ENCODE data around the gene PAMR1.
"Not testable (repeated sequence)": the region's sequence is repeated elsewhere in the genome, so short reads cannot be mapped to it uniquely, and the experiment has no call there.

Gene PAMR1

DNA sequence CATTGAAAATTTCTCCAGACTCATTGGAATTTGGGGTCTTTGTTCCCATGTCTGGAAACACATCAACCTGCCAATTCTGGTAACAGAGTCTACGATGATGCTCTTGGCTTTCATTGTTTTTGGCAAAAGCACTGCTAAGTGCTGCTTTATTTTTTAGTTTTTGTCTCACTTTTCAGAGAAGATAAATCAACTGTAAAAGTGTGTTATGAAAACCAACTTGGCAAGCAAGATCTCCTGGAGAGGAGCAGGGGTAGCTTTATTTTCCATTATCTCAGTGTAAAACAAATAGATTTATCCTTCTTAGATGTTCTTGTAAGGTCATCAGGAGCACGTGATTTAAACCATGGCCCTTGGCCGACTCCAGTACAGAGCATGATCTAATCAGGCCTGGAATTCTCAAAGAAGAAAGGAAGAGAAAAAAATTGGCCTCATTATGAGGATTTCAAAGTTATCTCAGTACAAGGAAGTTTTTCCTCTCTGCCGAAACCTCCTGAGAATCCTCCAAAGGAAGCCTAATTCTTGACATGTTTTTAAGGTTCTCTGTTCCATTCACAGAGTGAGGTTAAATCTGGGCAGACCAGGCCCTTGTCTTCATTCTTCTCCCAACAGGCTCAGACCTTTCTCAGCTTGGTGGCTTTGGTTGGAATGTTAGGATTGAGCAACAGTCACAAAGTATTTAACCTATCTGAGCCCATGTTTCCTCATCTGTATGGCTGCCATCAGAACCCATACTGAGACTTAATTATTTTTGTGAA is 16.4 kb upstream of the PAMR1 start:
- DNase-seq: no peak

GRCh38 chr11:35540526-35540925 is 15.1 kb upstream of the PAMR1 start:
- no peak for DNase-seq

DNA sequence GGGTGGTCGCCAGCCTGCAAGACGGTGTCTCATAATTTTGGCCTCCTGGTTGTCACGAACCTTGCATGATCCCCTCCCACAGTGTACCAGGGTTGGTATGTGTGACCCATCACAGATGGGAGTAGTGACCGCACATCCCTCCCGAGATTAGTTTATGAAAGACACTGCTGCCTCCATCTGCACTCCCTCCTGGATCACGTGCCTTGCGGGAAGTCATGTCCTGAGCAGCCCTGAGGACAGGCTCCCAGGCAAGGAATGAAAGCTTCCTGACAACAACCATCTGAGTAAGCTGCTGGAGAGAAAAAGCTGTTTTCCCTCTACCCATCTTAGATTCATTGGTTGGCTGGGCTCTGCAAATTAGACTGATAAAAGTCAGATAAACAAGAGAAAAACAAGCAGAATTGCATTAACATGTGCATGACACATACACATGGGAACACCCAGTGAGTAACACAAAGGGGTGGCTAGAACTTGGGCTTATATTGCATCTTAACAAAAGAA is 14.4 kb upstream of the PAMR1 start:
- DNase-seq: no peak

DNA sequence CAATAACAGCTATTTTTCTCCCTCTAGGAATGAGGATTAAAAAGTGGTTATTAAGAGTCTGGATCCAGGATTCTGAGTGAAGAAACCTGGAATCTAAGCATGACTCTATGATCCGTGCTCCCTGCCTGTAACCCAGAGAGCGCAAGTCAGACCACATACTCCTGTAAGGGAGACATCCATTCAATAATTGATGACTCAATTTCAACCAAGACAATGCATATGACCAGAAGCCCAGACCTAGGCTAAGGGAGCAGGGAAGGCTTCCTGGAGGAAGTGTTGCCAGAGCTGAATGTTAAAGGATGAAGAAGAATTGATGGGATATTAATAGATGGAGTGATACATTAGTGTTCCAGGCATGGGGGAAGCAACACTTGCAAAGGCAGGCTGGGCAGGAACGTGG is 13.8 kb upstream of the PAMR1 start:
- DNase-seq: no peak

GRCh38 chr11:35536470-35536869 is 11.1 kb upstream of the PAMR1 start:
- DNase-seq: no peak

GRCh38 chr11:35531246-35531645 is 5.8 kb upstream of the PAMR1 start:
- DNase-seq: no peak

DNA sequence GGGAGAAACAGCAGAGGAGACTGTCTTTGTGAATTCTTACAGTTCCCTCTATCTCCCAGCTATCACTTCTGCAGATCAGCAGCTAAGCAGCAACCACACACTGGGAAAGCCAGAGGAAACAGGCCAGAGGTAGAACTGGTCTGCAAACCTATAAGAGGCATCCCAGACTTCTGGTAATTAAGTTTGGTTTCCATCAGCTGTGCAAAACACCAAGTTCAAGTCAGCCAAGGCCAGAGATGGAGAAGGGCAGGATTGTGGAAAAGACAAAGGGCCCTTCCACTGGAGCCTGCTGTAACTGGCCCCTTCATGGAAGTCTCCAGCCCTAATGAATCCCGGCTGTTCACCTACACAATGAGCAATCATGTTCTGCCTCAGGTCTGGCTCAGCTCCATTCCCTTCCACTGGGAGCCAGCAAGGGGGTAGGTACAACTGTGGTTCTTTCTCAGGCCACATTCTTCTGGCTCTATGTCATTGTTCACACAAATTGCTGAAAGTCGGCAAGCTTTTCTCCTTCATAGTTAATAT is 4.6 kb upstream of the PAMR1 start:
- DNase-seq: no peak

DNA sequence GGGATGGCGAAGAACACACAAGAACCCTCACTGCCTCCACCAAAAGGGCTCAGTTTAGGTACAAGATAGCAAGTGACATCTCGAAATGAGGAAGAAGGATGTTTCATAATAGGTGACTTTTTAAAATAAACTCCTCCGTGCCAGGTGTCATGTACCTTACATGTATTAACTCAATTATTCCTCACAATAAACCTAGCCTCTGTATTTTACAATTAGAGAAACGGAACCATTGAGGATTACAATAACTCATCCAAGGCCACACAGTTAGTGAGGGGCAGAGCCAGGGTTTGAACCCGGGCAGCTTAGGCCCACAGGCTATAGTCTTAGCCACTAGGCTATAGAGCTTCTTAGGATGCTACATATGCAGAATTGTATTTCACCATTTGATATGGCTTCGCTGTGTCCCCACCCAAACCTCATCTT is 965 bp upstream of the PAMR1 start:
- DNase-seq: no peak

DNA sequence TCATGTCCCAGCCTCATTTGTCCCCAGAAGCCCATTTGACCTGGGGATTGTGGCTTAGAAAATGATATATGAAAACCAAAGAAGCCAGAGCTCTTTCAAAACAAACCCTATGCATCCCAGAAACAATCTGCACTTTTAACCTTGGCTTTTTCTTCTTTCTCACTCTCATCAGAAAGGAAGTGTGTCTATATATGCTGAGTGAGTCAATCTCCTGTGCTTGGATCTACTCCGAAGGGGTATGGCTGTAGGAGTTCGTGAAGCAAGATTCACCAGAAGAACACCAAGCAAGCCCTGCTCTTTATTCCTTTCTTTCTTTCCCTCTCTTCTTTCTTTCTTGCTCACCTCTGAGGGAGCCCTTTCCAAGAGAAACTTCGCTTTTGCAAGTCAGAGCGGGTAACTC is 636 bp downstream of the PAMR1 start:
- no peak for DNase-seq

DNA sequence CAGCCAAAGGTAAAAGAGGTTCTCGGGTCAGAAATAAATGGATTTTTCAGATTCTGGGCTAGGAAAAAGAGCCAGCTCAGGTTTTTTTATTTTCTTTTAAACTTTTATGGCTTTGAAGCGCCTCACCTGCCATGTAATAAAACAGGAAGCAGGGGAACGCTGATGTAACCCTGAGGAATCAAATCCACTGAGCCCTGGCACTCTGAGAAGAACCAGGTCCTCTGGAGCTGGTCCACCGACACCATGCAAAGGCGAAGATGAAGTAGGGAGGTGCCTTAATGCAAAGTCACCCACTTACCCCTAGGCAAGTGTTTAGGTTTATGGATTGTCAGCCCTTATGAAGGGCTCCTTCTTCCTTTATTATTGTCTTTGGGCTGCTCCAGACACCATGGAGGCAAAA is 1.6 kb downstream of the PAMR1 start:
- no peak for DNase-seq

DNA sequence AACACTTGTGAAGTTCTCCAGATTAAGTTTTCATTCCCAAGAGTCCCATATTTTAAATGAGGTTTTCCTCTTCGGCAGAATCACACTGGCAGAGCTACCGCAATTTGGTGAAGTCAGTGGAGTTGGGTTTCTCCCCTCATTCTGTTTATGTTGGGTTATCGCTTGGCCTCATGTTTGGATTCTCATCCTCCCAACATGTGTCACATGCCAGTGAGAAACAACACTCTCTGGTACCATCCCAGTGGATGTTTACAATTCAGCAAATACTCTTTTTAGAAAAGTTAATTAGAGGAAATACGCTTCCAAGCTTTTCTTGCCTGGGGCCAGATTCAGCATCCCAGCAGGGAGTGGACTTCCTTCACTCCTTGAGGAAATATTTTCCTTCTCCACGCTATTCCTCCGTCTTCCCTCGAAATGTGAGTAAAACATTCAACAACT is 2.1 kb downstream of the PAMR1 start:
- DNase-seq: no peak

DNA sequence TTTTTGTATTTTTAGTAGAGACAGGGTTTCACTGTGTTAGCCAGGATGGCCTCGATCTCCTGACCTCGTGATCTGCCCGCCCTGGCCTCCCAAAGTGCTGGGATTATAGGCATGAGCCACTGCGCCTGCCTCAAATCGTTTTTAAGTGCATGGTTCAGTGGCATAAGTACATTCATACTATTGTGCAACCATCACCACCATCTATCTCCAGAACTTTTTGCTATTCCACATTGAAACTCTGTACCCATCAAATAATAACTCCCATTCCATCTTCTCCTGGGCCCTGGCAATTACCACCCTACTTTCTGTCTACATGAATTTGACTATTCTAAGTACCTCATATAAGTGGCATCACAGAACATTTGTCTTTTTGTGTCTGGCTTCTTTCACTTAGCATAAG is 3.3 kb downstream of the PAMR1 start:
- not testable (repeated sequence) for DNase-seq

- DNase-seq: no peak
Measured at GRCh38 chr11:35520376-35520775, 5.0 kb downstream of the PAMR1 start.

GRCh38 chr11:35518766-35519165 is 6.7 kb downstream of the PAMR1 start:
- DNase-seq: no peak

- no peak for DNase-seq
Measured at GRCh38 chr11:35517481-35517880, 7.9 kb downstream of the PAMR1 start.

GRCh38 chr11:35516403-35516802 is 9.0 kb downstream of the PAMR1 start:
- DNase-seq: no peak

DNA sequence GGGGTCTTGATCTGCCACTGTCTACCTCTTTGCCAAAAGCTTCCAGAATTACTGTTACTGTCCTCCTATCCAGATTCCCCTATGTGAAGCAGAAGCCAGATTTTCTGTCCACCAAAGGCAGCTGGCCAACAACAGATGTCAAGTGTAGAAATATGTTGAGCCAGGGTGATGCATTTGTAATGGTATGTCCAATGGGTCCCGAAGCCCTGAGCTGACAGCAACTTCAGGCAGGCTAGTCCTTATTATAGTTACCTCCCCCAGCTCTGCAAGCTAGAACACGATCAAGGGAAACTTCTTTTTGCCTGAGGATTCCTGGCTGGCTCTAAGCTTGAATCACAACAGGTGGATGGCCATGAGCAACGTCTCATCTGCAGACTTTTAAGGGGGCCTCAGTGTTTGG is 10.2 kb downstream of the PAMR1 start:
- no peak for DNase-seq

GRCh38 chr11:35514481-35514880 is 10.9 kb downstream of the PAMR1 start:
- no peak for DNase-seq

DNA sequence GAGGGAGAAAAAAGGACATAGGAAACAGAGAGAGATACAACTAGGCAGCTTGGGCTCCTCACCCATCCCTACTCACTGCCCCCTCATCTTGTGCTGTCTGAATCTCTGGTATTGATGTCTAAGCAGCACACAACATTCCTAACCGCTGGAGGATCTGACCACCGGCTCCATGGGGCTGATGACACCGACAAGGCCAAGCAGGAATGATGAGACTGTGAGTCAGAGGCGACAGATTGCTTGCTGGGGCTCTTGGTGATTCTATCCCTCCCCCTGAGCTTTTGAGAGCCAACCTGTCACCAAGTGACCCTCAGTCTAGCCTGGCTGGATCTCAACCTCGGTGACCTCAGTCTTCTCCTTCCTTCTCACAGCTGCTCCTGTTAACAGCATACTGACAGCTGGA is 13.8 kb downstream of the PAMR1 start:
- DNase-seq: no peak

GRCh38 chr11:35507688-35508087 is 17.7 kb downstream of the PAMR1 start:
- no peak for DNase-seq

- no peak for DNase-seq
Measured at GRCh38 chr11:35501776-35502175, 23.6 kb downstream of the PAMR1 start.

GRCh38 chr11:35500744-35501143 is 24.7 kb downstream of the PAMR1 start:
- DNase-seq: no peak

- no peak for DNase-seq
Measured at GRCh38 chr11:35496416-35496815, 29.0 kb downstream of the PAMR1 start.

- DNase-seq: no peak
Measured at GRCh38 chr11:35494957-35495490, 30.4 kb downstream of the PAMR1 start.

All from NCI-H1694 treated with DMSO at 0.1 percent for 48 hours (cell line).